ENCODE data around the gene TRIP11. TPM values are rescaled to one million over a fixed set of nuclear protein-coding genes. Genes with fewer than 3 reads are reported as not detected.
A peak's percentile ranks its signal among the peaks of the same experiment; 100 is the strongest.

TRIP11 gene
- total RNA-seq, 1 donor from 2014 or later: 42.0 TPM

- peak overlapping the region; percentile 54 for H3K27ac Mint-ChIP-seq
These were observed 5.8 kb downstream of the TRIP11 start for GRCh38 chr14:92033906-92034687.

DNA sequence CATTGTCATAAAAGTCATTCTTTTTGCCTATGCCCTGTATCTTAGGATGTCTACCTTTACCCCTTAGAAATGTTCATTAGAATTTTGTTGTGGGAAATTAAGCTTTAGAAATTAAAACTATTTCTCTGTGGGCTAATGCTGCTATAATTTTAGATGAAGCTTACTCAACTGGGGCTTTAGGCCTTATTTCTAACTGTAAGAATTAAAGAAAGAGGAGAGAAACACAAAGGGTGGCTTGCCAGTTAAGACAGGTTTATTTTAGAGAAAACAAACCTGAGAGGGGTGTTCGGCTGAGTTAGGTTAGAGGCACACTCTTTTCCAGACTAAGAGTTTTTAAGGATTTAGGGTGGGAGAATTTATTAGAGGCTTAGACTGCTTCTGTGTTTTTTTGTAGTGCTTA lies 6.4 kb downstream of the TRIP11 start:
- no peak overlapping the region for H3K4me3 Mint-ChIP-seq
- intact Hi-C loops (cut with micrococcal nuclease): no loop called here
- H3K9me3 Mint-ChIP-seq: no peaks in the 10 kb centered on the region
- peaks cover 35% of the 10 kb centered on the region for H3K36me3 Mint-ChIP-seq (ENCODE audit: low read depth)
- no peak for DNase-seq
- H3K4me1 Mint-ChIP-seq: peaks cover 28% of the 10 kb centered on the region
- H3K27me3 Mint-ChIP-seq: no peaks in the 10 kb centered on the region
- no peak overlapping the region for H3K27ac Mint-ChIP-seq

More at GRCh38 chr14:92033906-92034687, 5.8 kb downstream of the TRIP11 start:
- peaks cover 33% of the 10 kb centered on the region for H3K4me1 Mint-ChIP-seq
- H3K27me3 Mint-ChIP-seq: no peaks in the 10 kb centered on the region
- peaks cover 36% of the 10 kb centered on the region for H3K36me3 Mint-ChIP-seq (ENCODE audit: low read depth)
- H3K4me3 Mint-ChIP-seq: no peak overlapping the region
- H3K9me3 Mint-ChIP-seq: no peaks in the 10 kb centered on the region
- DNase-seq: no peak
- intact Hi-C loops (cut with micrococcal nuclease): no loop called here

- H3K4me3 Mint-ChIP-seq: peak overlapping the region; percentile 18
- intact Hi-C loops (cut with micrococcal nuclease): no loop called here
- peaks cover 13% of the 10 kb centered on the region for H3K4me1 Mint-ChIP-seq
- H3K36me3 Mint-ChIP-seq (ENCODE audit: low read depth): peaks cover 34% of the 10 kb centered on the region
- no peak for DNase-seq
- no peak overlapping the region for H3K27ac Mint-ChIP-seq
- no peaks in the 10 kb centered on the region for H3K9me3 Mint-ChIP-seq
- H3K27me3 Mint-ChIP-seq: no peaks in the 10 kb centered on the region
These were observed 13.2 kb downstream of the TRIP11 start for GRCh38 chr14:92026548-92027190.

- no peak for DNase-seq
- no peaks in the 10 kb centered on the region for H3K9me3 Mint-ChIP-seq
- H3K27ac Mint-ChIP-seq: no peak overlapping the region
- peaks cover 27% of the 10 kb centered on the region for H3K36me3 Mint-ChIP-seq (ENCODE audit: low read depth)
- H3K27me3 Mint-ChIP-seq: no peaks in the 10 kb centered on the region
- H3K4me3 Mint-ChIP-seq: no peak overlapping the region
- intact Hi-C loops (cut with micrococcal nuclease): no loop called here
- H3K4me1 Mint-ChIP-seq: peaks cover 4% of the 10 kb centered on the region
These were observed 17.8 kb downstream of the TRIP11 start for GRCh38 chr14:92022036-92022435.

DNA sequence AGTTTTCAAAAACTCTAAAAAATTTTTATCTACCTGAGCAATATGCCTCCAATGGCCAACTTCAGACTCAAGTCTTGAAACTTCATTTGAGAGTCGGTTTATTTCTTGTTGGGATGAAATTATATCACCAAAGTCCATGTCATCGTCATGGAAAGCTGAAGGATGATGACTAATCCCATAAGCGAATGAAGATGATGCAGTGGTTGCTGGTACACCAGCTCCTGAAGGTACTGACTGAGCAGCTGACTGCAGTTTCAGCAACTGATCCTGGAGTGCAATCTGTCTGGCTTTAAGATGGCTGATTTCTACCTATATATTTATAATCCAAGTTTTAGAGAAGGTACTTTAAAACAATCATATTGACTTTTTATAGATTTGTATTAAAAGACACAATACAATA lies 18.3 kb downstream of the TRIP11 start:
- intact Hi-C loops (cut with micrococcal nuclease): no loop called here
- peaks cover 3% of the 10 kb centered on the region for H3K4me1 Mint-ChIP-seq
- DNase-seq: no peak
- H3K4me3 Mint-ChIP-seq: no peak overlapping the region
- no peaks in the 10 kb centered on the region for H3K9me3 Mint-ChIP-seq
- H3K36me3 Mint-ChIP-seq (ENCODE audit: low read depth): peaks cover 25% of the 10 kb centered on the region
- no peaks in the 10 kb centered on the region for H3K27me3 Mint-ChIP-seq
- H3K27ac Mint-ChIP-seq: no peak overlapping the region

GRCh38 chr14:92014040-92014439 lies 25.8 kb downstream of the TRIP11 start:
- Mint-ChIP-seq H3K36me3 (ENCODE audit: low read depth) (peaks cover 40% of the 10 kb centered on the region), H3K4me3 (no peak overlapping the region), H3K4me1 (peaks cover 14% of the 10 kb centered on the region), H3K9me3 (no peaks in the 10 kb centered on the region), H3K27me3 (no peaks in the 10 kb centered on the region), H3K27ac (peak overlapping the region; percentile 55)
- no peak for DNase-seq
- intact Hi-C loops (cut with micrococcal nuclease): no loop called here

DNA sequence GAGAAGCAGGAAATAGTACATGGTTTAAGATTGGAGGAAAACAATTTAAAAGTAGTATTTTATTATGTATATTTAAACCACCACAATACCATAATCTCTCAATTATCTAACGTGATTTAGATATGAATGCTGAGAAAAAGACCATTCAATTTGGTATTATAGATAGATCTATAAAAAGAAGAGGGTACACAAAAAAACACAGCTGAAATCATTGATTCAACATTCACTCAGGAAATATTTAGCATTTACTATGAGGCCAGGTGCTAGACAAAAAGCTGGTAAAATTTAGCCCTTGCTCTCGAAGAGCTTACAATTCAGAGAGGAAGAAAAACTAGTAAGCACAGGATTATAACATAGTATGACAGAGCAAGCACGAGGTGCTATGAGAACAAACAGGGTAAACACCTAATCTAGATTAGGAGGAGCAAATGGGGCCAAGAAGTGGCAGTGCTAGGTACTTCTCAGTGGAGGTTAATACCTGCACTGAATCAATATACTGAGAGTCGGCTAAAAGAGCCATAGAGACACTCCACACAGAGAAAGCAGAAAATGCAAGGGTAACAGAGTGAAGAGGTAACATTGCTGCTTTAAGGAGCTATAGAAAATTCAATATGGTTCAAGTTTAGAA lies 27.6 kb downstream of the TRIP11 start:
- H3K9me3 Mint-ChIP-seq: no peaks in the 10 kb centered on the region
- H3K4me3 Mint-ChIP-seq: no peak overlapping the region
- intact Hi-C loops (cut with micrococcal nuclease): no loop called here
- H3K27me3 Mint-ChIP-seq: no peaks in the 10 kb centered on the region
- DNase-seq: no peak
- peaks cover 14% of the 10 kb centered on the region for H3K4me1 Mint-ChIP-seq
- no peak overlapping the region for H3K27ac Mint-ChIP-seq
- H3K36me3 Mint-ChIP-seq (ENCODE audit: low read depth): peaks cover 51% of the 10 kb centered on the region

DNA sequence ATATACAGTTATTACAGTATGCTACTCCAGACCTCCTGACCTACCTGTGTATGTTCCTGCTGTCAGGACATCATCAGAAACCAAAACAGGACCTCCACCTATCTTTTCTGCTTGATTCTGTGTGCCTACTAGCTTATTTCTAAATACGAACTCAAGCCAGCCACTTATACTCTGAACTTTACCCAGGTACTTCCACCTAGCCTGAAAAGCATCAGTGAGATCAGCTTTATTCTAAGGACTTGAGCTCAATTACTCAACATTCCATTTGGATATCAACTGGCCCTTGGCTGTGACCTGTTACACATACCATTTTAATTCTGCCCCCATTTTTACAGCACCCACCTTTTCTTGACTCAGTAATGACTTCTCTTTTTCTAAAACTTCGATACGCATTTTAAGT lies 29.2 kb downstream of the TRIP11 start:
- Mint-ChIP-seq H3K27me3 (no peaks in the 10 kb centered on the region), H3K27ac (no peak overlapping the region), H3K4me1 (peaks cover 13% of the 10 kb centered on the region), H3K4me3 (no peak overlapping the region), H3K36me3 (ENCODE audit: low read depth) (peaks cover 54% of the 10 kb centered on the region), H3K9me3 (no peaks in the 10 kb centered on the region)
- DNase-seq: no peak
- intact Hi-C loops (cut with micrococcal nuclease): no loop called here

DNA sequence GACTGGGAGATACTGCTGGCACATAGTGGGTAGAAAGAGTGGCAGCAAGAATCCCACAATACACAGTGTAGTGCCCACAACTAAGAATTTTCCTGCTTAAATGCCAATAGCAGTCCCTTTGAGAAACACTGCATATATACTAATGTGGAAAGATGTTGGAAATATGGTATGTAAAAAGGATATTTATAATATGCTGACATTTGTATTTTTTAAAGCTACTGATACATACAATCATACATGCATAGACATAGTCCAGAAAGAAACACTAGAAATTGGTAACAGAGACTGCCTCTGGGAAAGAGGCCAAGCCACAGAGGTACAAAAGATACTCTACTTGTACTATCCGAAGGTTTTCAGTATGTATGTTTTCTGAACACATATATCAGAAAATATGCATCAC lies 30.3 kb downstream of the TRIP11 start:
- intact Hi-C loops (cut with micrococcal nuclease): no loop called here
- Mint-ChIP-seq H3K27ac (no peak overlapping the region), H3K27me3 (no peaks in the 10 kb centered on the region), H3K4me1 (peaks cover 22% of the 10 kb centered on the region), H3K9me3 (peaks cover 4% of the 10 kb centered on the region), H3K4me3 (no peak overlapping the region), H3K36me3 (ENCODE audit: low read depth) (peaks cover 64% of the 10 kb centered on the region)
- DNase-seq: no peak

GRCh38 chr14:92005019-92005418 lies 34.8 kb downstream of the TRIP11 start:
- peaks cover 54% of the 10 kb centered on the region for H3K36me3 Mint-ChIP-seq (ENCODE audit: low read depth)
- no peak overlapping the region for H3K27ac Mint-ChIP-seq

GRCh38 chr14:92004062-92004461 lies 35.8 kb downstream of the TRIP11 start:
- intact Hi-C loops (cut with micrococcal nuclease): loop anchor here (5.0 kb wide), 1 partner anchor 33 kb away; no protein-coding TSS in a partner anchor
- Mint-ChIP-seq H3K4me1 (peaks cover 23% of the 10 kb centered on the region), H3K9me3 (peaks cover 4% of the 10 kb centered on the region), H3K36me3 (ENCODE audit: low read depth) (peaks cover 57% of the 10 kb centered on the region), H3K27ac (no peak overlapping the region), H3K27me3 (no peaks in the 10 kb centered on the region), H3K4me3 (no peak overlapping the region)
- no peak for DNase-seq

More at GRCh38 chr14:92005019-92005418, 34.8 kb downstream of the TRIP11 start:
- peaks cover 4% of the 10 kb centered on the region for H3K9me3 Mint-ChIP-seq
- intact Hi-C loops (cut with micrococcal nuclease): no loop called here
- no peak for DNase-seq
- no peaks in the 10 kb centered on the region for H3K27me3 Mint-ChIP-seq
- H3K4me1 Mint-ChIP-seq: peaks cover 18% of the 10 kb centered on the region
- peak overlapping the region; percentile 36 for H3K4me3 Mint-ChIP-seq

DNA sequence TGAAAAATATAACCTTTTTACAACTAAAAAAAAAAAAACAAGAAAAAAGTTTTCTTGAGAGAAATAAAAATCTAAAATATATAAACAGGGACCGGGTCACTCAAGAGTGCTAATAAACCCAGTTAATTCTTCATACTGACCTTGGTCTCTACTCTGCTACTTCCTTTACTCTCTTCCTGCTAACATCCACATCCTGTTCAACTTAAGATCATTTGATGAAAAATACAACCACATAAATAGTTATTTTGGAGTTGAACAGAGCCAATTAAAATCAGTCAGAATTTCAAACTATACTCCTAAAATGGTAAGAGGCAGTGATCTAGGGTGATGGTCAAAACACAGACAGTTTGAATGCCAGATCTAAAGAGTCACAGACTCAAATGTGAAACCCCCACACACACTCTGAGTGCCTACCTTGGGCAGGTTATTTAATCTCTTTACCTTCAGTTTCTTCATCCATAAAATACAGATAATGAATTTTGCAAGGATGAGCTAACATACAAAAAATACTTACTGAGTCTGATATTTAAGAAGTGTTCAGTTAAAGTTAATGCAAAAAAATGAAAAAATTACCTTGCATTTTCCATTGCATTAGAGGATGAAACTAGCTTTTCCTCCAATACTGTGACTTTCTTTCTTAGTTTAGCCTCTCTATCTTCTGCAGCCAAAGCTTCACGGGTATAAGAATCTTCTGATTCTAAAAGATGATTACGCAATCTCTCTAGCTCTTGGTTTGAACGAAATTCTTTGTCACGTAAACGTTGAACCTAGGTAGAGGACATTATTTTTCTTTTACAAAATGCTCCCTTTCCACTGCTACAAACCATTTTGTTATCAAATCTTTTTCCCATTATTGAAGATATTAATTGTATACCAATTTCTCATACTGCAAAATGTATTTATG lies 40.9 kb downstream of the TRIP11 start:
- peaks cover 43% of the 10 kb centered on the region for H3K36me3 Mint-ChIP-seq (ENCODE audit: low read depth)
- H3K9me3 Mint-ChIP-seq: no peaks in the 10 kb centered on the region
- peak overlapping the region; percentile 57 for H3K4me3 Mint-ChIP-seq
- peaks cover 31% of the 10 kb centered on the region for H3K4me1 Mint-ChIP-seq
- H3K27me3 Mint-ChIP-seq: no peaks in the 10 kb centered on the region
- intact Hi-C loops (cut with micrococcal nuclease): loop anchor here (10.0 kb wide), 1 partner anchor 344 kb away; no protein-coding TSS in a partner anchor
- no peak for DNase-seq
- H3K27ac Mint-ChIP-seq: peak overlapping the region; percentile 64

GRCh38 chr14:91997492-91997891 lies 42.4 kb downstream of the TRIP11 start:
- Mint-ChIP-seq H3K27me3 (no peaks in the 10 kb centered on the region), H3K4me1 (peaks cover 24% of the 10 kb centered on the region), H3K27ac (peak overlapping the region; percentile 39), H3K9me3 (no peaks in the 10 kb centered on the region), H3K4me3 (no peak overlapping the region), H3K36me3 (ENCODE audit: low read depth) (peaks cover 40% of the 10 kb centered on the region)
- intact Hi-C loops (cut with micrococcal nuclease): loop anchor here (10.0 kb wide), 1 partner anchor 343 kb away; no protein-coding TSS in a partner anchor
- no peak for DNase-seq

Measured in activated CD4-positive, alpha-beta T cell treated with anti-CD3 and anti-CD28 coated beads, Interleukin-2, amount 10 ng/mL, durations not matched to agents 24 days and 14 days (primary cell).